DOHH2 (cell line): ENCODE results near the gene REG3A.

ENCODE experiments used
- EZH2phosphoT487 ChIP-seq: fragments of 200-600 bp; sonication (generic); IDR thresholded peaks from 2 replicates; pipeline ENCODE4 v1.6.1; 2017; ENCODE audit warnings: borderline replicate concordance, mild to moderate bottlenecking, antibody characterized with exemption, low read length, moderate library complexity, mixed read lengths
- TF ChIP-seq, protein P1 (sequence below): fragments of 200-600 bp; sonication (generic); IDR thresholded peaks from one replicate; pipeline ENCODE4 v1.5.1; 2014; ENCODE audit warnings: antibody characterized with exemption, mild to moderate bottlenecking, low read depth, low read length; ENCODE audit not compliant: poor library complexity, severe bottlenecking

DNA sequence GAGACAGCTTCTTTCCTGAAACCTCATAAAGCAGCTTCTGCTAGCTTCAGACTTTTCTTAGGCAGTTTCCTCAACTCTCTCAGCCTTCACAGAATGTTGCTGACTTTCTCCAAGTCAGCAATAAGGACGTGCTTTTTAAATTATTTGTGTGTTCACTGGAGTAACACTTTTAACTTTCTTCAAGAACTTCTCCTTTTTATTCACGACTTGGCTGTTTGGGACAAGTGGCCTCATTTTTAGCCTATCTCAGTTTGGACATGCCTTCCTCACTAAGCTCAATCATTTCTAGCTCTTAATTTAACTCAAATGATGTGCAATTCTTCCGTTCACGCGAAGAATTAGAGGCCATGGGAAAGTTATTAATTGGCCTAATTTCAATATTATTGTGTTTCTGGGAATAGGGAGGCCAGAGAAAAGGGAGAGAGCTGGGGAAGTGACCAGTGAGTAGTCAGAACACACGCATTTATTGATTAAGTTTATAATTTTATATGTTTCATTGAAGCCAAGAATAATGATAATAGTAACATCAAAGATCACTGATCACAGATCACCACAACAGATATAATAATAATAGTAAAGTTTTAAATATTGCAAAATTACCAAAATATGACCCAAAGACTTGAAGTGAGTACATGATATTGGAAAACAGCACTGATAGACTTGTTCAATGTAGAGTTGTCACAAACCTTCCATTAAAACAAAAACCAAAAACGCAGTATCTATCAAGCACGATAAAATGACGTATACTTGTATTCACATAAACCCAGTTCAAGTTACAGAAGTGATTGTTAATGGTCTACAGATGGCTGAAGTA lies 34.4 kb downstream of the REG3A start:
- TF ChIP-seq, protein P1, sequence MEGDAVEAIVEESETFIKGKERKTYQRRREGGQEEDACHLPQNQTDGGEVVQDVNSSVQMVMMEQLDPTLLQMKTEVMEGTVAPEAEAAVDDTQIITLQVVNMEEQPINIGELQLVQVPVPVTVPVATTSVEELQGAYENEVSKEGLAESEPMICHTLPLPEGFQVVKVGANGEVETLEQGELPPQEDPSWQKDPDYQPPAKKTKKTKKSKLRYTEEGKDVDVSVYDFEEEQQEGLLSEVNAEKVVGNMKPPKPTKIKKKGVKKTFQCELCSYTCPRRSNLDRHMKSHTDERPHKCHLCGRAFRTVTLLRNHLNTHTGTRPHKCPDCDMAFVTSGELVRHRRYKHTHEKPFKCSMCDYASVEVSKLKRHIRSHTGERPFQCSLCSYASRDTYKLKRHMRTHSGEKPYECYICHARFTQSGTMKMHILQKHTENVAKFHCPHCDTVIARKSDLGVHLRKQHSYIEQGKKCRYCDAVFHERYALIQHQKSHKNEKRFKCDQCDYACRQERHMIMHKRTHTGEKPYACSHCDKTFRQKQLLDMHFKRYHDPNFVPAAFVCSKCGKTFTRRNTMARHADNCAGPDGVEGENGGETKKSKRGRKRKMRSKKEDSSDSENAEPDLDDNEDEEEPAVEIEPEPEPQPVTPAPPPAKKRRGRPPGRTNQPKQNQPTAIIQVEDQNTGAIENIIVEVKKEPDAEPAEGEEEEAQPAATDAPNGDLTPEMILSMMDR: no peak
- TF ChIP-seq EZH2phosphoT487: no peak
